Activated CD8-positive, alpha-beta memory T cell treated with anti-CD3 and anti-CD28 coated beads for 48 hours (primary cell): ENCODE results near the gene RPL21.
A peak's percentile ranks its signal among the peaks of the same experiment; 100 is the strongest.

Experiments used
- DNase-seq, 3 experiments: peaks; one replicate each; pipeline ENCODE4 v3.0.0-alpha.2; 2020; ENCODE audit warnings: low read depth in 2 of 3, low spot score in 2 of 3

Gene RPL21

DNA sequence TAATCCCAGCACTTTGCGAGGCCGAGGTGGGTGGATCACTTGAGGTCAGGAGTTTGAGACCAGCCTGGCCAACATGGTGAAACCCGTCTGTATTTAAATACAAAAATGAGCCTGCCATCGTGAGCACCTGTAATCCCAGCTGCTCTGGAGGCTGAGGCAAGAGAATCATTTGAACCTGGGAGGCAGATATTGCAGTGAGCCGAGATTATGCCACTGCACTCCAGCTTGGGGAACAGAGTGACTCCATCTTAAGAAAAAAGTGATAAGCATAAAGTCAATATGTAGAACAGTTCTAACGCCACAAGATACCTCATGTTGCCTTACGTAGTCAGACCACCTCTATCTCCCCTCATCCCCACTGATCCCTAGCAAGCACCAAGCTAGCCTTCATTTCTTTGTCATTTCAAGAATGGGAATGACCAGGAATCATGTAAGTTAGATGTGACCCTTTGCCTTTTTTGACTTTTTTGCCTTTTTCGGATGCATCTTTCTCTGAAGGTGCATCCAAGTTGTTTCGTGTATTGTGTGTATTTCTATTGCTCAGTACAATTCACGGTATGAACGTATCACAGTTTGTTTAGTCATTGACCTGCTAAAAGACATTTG is 6.4 kb downstream of the RPL21 start:
- DNase-seq: no peak

- no peak for DNase-seq
These were observed 7.5 kb downstream of the RPL21 start for GRCh38 chr13:27258637-27259386.

DNA sequence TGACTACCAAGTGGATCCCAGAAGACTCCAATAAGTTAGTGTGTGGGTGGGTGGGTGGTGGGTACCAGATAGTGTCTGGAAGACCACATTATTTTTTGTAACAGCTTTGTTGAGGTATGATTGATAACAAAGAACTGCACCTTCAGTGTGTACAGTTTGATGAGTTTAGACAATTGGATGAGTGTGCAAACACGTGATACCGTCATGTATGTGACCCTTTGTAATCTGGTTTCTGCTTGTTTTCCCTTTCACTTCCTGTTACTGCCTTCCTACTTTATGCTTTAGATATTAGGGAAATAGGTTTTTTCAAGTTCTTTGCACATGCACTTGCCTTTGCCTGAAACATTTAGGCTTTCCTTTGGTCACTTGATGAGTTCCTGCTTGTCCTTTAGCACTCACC is 8.5 kb downstream of the RPL21 start:
- DNase-seq: no peak

- DNase-seq: no peak
These were observed 10.0 kb downstream of the RPL21 start for GRCh38 chr13:27261396-27261795.

- DNase-seq: no peak
These were observed 12.1 kb downstream of the RPL21 start for GRCh38 chr13:27263438-27263837.

- no peak for DNase-seq
These were observed 12.8 kb downstream of the RPL21 start for GRCh38 chr13:27264181-27264580.

DNA sequence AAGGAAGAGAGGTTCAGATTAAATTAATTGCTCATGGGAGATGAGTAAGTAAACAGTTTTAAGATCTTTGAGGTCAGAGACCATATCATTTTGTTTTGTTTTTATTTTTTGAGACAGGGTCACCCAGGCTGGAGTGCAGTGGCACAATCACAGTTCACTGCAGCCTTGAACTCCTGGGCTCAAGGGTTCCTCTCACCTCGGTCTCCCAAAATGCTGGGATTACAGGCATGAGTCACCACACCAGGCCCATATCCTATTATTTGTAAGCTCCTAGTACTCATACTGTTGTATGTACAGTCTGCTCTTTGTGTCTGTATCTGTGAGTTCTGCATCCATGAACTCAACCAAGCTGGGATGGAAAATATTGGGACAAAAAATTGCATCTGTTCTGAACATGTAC is 13.3 kb downstream of the RPL21 start:
- no peak for DNase-seq

DNA sequence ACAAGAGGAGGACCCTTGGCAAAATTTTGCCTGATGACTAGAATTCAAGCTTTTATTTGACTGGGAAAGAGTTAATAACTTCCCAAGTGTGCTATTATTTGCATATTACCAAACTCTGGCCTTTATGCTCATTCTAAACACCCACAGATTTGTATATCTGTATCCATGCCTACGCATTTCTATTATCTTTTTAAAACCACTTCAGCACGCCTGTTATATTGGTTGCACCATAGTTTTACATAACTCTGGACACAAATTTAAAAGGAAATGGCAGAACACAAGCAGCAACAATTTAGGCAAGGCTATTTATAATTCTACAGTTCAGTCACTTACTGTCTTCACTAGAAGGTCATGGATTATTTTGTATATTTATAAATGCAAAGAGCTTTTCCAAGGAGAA is 15.6 kb downstream of the RPL21 start:
- DNase-seq: no peak

DNA sequence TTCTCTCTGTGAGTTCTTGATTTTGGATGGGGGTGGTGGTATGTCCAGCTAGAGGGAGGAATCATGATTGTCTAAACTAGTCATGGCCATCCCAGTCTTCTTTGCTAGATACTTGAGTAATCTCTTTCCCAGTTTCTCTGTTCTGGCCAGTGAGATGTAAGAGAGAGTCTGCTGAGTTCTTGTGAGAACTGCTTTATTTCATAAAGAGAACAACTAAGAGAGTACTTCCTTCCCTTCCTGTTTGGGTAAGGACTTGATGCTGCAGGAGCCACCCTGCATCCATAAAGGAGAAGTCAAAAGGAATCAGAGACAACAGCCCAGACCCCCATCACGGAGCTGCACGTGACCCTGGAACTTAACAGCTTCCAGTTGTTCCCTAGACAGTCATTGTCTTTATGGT is 16.2 kb downstream of the RPL21 start:
- DNase-seq: no peak

- no peak for DNase-seq
These were observed 17.8 kb downstream of the RPL21 start for GRCh38 chr13:27269114-27269665.

- peak; percentile 44 to 60 (median 44) for DNase-seq
These were observed 19.5 kb downstream of the RPL21 start, which contains the start of gene RASL11A for GRCh38 chr13:27270594-27271520. Gene RASL11A (plus strand): TSS chr13:27270830. CDS start chr13:27270945, 115 bp downstream.

- no peak for DNase-seq
These were observed 20.3 kb downstream of the RPL21 start for GRCh38 chr13:27271570-27272096.

DNA sequence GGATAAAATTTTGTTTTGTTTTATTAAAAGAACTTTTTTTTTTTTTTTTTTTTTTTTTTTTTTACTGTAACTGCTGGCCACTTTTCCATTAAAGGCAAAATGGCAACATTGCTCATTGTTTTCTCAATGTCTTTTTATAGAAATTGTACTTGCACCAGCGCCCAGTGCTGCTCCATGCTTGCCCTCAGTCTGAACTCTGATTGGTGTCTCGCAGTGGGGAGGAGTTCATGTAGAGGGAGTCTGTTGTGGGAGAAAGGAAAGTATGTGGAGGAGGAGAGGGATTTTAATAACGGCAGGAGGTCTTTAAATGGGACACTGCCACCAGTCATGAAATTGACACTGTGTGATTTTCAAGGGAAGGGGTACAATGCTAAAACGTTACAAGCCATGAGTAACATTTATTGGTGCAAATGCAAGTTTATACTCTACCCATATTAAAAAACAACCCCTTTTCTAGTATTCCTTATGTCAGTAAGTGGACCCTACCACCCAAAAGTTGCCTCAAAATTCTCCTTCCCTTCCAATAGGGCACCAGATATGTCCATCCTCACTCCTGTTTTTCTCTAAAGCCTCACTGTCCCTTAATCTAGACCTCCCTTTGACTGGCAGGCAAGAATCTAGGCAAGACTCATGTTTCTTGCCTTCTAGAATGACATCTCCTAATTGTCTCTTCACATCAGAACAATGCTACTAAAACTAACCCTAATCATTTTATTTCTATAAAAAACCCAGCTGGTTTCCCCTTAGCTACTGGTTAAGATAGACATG is 22.5 kb downstream of the RPL21 start:
- DNase-seq: no peak

DNA sequence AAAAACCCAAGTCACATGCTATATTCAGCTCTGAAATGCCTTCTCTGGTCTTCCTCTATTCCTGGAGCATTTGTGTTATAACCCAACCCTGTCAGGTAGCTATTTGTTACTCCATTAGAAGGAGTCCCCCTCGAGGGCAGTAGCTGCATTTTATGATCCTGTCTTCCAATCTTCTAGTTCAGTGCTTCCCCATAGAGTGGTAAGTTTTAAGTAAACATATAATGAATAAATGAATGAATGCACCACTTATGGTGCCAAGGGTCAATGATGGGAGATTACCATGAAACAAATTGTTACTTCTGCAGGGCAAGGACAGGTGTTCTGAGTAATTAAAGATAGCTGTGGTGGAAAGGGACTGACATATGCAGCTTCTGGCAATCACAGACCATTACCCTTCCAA is 23.3 kb downstream of the RPL21 start:
- DNase-seq: no peak

- DNase-seq: no peak
These were observed 24.8 kb downstream of the RPL21 start for GRCh38 chr13:27276188-27276587.

GRCh38 chr13:27279506-27279905 is 28.1 kb downstream of the RPL21 start:
- no peak for DNase-seq

DNA sequence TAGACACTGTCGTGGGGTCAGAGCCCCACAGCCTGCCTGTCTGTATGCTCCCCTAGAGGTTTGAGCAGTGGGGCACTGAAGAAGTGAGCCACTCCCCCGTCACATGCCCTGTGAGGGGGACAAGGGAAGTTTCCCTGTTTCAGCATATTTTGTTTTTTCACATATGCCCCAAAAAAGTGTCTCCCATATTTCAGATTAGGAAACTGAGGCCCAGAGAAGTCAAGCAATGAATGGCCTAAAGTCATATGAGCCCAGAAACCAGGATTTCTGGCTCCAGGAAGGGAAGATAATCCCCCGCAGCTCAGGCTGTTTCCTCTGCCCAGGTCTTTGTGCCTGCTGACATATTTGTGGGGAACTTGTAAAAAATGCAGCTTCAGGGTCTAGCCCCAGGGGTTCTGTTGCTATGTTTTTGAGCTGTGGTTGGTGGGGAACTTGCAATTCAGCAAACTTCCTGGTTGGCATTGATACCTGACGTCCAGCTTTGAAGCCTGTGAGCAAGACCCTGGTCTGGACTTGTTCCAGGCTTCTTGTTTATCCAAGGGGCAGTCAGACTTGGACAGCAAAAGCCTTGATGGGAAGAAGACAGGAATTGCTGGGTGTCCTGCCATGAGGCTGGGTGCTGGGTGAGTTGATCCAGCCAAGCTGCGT is 28.8 kb downstream of the RPL21 start:
- no peak for DNase-seq

DNA sequence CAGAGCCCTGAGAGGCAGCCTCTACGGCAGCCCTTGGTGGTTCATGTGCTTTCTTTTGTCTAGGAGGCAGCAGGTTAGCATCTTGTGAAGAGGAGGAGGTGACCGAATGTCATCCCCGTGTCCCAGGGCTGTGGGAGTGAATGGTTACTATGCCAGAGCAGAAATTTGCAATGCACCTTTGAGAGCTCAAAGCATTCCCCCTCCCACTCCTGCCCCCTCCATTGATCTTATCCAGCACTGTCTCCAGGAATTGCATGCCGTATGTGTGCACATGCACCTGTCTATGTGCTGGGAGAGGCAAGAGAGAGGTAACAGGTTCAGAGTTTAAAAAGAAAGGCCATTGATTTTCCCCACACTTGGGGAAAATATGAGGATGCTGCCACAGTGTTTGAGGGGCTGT is 29.5 kb downstream of the RPL21 start:
- DNase-seq: no peak

DNA sequence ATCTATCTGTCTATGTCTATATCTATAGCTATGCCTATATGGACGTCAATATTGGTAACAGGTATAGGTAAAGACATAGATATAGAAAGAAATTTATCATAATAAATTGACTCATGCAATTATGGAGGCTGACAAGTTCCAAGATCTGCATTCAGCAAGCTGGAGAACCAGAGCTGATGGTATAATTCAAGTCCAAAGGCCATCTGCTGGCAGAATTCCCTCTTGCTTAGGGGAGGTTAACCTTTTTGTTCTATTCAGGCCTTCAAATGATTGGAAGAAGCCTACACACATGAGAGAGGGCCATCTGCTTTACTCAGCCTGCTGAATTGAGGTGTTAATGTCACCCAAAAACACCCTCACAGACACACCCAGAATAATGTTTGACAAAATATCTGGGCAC is 30.1 kb downstream of the RPL21 start:
- no peak for DNase-seq

DNA sequence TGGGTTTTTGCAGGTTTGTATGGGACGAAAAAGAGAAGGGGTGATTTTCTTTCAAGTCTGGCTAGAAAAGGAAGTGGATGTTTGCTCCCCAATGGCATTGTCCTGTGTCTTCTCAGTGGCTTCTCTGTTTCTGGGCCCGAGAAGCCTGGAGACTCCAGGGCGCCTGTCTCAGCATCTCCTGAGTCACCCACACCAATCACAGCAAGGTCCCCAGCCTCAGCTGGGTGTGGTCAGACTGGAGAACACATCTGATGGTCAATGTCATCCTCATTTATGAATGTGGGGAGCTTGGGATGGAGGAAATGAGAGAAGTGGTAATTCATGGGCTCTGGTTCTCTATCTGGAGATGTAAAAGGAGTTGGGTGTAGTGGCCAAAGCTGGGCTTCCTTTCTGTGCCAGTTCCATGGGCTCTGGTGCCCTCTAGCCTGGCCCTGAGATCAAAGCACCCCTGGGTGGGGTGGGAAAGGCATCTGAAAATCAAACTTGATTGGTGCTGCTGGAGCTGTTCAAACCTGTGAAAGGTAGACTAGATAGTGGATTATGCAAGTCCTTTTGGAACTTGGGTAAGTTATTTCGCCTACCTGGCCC is 32.6 kb downstream of the RPL21 start:
- DNase-seq: no peak
